ENCODE results near the gene PRKCB. TPM values are rescaled to one million over a fixed set of nuclear protein-coding genes. Genes with fewer than 3 reads are reported as not detected.

PRKCB gene
- polyA plus RNA-seq, 2 of the 4 experiments (the other 2 are of a cell fraction) = 0.09 to 0.22 TPM

DNA sequence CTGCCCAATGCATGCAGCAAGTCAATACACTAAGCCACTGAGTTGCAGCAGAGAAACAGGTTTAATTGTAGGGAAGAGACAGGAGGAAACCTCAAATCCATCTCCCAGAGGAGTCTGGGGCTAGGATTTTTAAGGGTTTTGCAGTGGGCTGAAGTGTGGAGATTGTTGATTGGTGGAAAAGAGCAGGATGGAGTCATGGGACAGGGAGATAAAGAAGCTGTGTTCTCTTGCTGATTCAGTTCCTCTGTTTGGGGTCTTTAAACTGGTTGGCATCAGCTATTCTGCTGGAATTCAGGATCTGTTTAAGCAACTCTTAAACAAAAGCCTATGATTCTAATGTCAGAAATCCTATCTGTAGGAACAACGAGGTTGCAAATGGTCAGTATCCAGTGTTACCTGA, 239.5 kb downstream of the PRKCB start:
- 0% methylated on average over 1 of the region's 1 CpG for WGBS (ENCODE audit: missing lambda C conversion rate)
- Histone ChIP-seq H3K9me3 (no peaks in the 10 kb centered on the region), H3K4me1 (no peaks in the 10 kb centered on the region), H3K27ac (no peak overlapping the region), H3K4me3 (no peak overlapping the region), H3K4me2 (no peak overlapping the region)
- CTCF ChIA-PET = no interaction called here
- TF ChIP-seq TFCP2L1 (CRISPR knock-in tag; IDR thresholded peaks at IDR 0.05) = no peak
- TF ChIP-seq ESRRA (IDR thresholded peaks at IDR 0.05; ENCODE audit: borderline replicate concordance, low read length) = no peak
- TF ChIP-seq RNF2 (IDR thresholded peaks at IDR 0.05; ENCODE audit: borderline replicate concordance, low read depth) = no peak
- no peak for TF ChIP-seq EHMT2 (IDR thresholded peaks at IDR 0.05; ENCODE audit: low read depth)
- TF ChIP-seq FOSB (CRISPR knock-in tag; IDR thresholded peaks at IDR 0.05) = no peak
- no peak for TF ChIP-seq CHD4 (IDR thresholded peaks at IDR 0.05; ENCODE audit: borderline replicate concordance)
- TF ChIP-seq FOSL2 (IDR thresholded peaks at IDR 0.05) = no peak
- TF ChIP-seq FOSL2 (CRISPR knock-in tag; IDR thresholded peaks at IDR 0.05) = no peak
- TF ChIP-seq, protein P1, sequence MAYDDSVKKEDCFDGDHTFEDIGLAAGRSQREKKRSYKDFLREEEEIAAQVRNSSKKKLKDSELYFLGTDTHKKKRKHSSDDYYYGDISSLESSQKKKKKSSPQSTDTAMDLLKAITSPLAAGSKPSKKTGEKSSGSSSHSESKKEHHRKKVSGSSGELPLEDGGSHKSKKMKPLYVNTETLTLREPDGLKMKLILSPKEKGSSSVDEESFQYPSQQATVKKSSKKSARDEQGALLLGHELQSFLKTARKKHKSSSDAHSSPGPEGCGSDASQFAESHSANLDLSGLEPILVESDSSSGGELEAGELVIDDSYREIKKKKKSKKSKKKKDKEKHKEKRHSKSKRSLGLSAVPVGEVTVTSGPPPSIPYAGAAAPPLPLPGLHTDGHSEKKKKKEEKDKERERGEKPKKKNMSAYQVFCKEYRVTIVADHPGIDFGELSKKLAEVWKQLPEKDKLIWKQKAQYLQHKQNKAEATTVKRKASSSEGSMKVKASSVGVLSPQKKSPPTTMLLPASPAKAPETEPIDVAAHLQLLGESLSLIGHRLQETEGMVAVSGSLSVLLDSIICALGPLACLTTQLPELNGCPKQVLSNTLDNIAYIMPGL (CRISPR knock-in tag; IDR thresholded peaks at IDR 0.05; ENCODE audit: borderline replicate concordance) = no peak
- TF ChIP-seq HDAC2 (IDR thresholded peaks at IDR 0.05) = no peak
- no peak for TF ChIP-seq KDM5A (IDR thresholded peaks at IDR 0.05)
- TF ChIP-seq, protein P2, sequence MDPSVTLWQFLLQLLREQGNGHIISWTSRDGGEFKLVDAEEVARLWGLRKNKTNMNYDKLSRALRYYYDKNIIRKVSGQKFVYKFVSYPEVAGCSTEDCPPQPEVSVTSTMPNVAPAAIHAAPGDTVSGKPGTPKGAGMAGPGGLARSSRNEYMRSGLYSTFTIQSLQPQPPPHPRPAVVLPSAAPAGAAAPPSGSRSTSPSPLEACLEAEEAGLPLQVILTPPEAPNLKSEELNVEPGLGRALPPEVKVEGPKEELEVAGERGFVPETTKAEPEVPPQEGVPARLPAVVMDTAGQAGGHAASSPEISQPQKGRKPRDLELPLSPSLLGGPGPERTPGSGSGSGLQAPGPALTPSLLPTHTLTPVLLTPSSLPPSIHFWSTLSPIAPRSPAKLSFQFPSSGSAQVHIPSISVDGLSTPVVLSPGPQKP (IDR thresholded peaks at IDR 0.05; ENCODE audit: low read depth, low read length) = no peak
- TF ChIP-seq MAFK (IDR thresholded peaks at IDR 0.05; ENCODE audit: partially characterized antibody) = no peak
- DNase-seq (ENCODE audit: low read depth in 1 of 2, low spot score in 1 of 2) (no peak), FAIRE-seq (no peak), ATAC-seq (no peak)
- POLR2A ChIA-PET = interaction anchor here (0.5 kb wide), 1 partner anchor 393 kb away, joined by 4 read pairs; no protein-coding TSS in a partner anchor

DNA sequence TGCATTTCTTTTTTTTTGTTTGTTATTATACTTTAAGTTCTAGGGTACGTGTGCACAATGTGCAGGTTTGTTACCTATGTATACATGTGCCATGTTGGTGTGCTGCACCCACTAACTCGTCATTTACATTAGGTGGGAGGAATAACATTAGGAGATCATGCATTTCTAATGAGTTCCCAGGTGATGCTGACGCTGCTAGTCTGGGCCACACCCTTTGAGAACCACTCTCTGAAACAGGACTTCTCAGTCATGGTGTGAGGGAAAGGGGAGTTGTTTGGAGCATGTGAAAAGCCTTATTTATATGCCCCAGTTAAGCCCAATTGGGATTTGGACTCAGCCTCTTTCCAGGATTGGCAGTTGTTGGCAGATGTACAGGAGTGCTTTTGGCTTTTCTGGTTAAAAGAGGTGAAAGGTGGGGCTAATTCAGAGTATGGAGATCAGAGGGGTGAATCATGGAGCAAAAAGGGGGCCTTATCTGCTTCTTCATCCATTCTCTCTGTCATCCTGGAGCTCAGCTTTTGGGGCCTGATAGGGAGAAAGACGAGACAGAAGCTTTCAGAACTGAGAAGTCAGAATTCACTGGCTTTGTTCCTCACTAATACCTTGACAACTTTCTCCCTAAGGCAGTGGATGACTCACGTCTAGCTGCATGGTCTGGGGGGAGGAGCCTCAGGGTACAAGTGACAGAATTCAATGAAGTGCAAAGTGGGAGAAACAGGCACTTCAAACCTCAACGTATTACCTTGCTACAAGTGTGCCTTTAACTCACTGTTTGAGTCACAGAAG, 240.3 kb downstream of the PRKCB start:
- FAIRE-seq (no peak), DNase-seq (ENCODE audit: low read depth in 1 of 2, low spot score in 1 of 2) (no peak), ATAC-seq (peak in 1 of 2 experiments; percentile 39; a peak in 2 of 6 replicates)
- CTCF ChIA-PET = interaction anchor here (0.6 kb wide), 1 partner anchor 113 kb away, joined by 3 read pairs; no protein-coding TSS in a partner anchor
- Histone ChIP-seq H3K4me3 (no peak overlapping the region), H3K4me2 (no peak overlapping the region), H3K9me3 (no peaks in the 10 kb centered on the region), H3K4me1 (no peaks in the 10 kb centered on the region), H3K27ac (no peak overlapping the region)
- WGBS (ENCODE audit: missing lambda C conversion rate) = 7% methylated on average over 6 of the region's 6 CpGs
- POLR2A ChIA-PET = no interaction called here
- TF ChIP-seq, protein P3, sequence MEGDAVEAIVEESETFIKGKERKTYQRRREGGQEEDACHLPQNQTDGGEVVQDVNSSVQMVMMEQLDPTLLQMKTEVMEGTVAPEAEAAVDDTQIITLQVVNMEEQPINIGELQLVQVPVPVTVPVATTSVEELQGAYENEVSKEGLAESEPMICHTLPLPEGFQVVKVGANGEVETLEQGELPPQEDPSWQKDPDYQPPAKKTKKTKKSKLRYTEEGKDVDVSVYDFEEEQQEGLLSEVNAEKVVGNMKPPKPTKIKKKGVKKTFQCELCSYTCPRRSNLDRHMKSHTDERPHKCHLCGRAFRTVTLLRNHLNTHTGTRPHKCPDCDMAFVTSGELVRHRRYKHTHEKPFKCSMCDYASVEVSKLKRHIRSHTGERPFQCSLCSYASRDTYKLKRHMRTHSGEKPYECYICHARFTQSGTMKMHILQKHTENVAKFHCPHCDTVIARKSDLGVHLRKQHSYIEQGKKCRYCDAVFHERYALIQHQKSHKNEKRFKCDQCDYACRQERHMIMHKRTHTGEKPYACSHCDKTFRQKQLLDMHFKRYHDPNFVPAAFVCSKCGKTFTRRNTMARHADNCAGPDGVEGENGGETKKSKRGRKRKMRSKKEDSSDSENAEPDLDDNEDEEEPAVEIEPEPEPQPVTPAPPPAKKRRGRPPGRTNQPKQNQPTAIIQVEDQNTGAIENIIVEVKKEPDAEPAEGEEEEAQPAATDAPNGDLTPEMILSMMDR (IDR thresholded peaks at IDR 0.05) = no peak
- no peak for TF ChIP-seq NPAS2 (CRISPR knock-in tag; IDR thresholded peaks at IDR 0.05; ENCODE audit: borderline replicate concordance)
- TF ChIP-seq CHD4 (IDR thresholded peaks at IDR 0.05; ENCODE audit: borderline replicate concordance) = no peak
- TF ChIP-seq MYC (IDR thresholded peaks at IDR 0.05; ENCODE audit: borderline replicate concordance, low read length) = no peak
- no peak for TF ChIP-seq POLR2AphosphoS2 (conservative IDR thresholded peaks at IDR 0.05; ENCODE audit: low read length)
- TF ChIP-seq TFCP2L1 (CRISPR knock-in tag; IDR thresholded peaks at IDR 0.05) = no peak
- TF ChIP-seq RFX5 (IDR thresholded peaks at IDR 0.05) = no peak
- no peak for TF ChIP-seq HOXA7 (CRISPR knock-in tag; IDR thresholded peaks at IDR 0.05)
- TF ChIP-seq TP53 (CRISPR knock-in tag; IDR thresholded peaks at IDR 0.05) = no peak
- no peak for TF ChIP-seq RCOR1 (IDR thresholded peaks at IDR 0.05; ENCODE audit: low read depth, low read length)
- TF ChIP-seq, protein P2 (IDR thresholded peaks at IDR 0.05; ENCODE audit: low read depth, low read length) = no peak
- no peak for TF ChIP-seq RAD21 (conservative IDR thresholded peaks at IDR 0.05 in 1 of 2, IDR thresholded peaks at IDR 0.05 in 1 of 2)
- TF ChIP-seq, protein P4, sequence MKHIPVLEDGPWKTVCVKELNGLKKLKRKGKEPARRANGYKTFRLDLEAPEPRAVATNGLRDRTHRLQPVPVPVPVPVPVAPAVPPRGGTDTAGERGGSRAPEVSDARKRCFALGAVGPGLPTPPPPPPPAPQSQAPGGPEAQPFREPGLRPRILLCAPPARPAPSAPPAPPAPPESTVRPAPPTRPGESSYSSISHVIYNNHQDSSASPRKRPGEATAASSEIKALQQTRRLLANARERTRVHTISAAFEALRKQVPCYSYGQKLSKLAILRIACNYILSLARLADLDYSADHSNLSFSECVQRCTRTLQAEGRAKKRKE (CRISPR knock-in tag; IDR thresholded peaks at IDR 0.05; ENCODE audit: low read depth) = no peak
- TF ChIP-seq, protein P5, sequence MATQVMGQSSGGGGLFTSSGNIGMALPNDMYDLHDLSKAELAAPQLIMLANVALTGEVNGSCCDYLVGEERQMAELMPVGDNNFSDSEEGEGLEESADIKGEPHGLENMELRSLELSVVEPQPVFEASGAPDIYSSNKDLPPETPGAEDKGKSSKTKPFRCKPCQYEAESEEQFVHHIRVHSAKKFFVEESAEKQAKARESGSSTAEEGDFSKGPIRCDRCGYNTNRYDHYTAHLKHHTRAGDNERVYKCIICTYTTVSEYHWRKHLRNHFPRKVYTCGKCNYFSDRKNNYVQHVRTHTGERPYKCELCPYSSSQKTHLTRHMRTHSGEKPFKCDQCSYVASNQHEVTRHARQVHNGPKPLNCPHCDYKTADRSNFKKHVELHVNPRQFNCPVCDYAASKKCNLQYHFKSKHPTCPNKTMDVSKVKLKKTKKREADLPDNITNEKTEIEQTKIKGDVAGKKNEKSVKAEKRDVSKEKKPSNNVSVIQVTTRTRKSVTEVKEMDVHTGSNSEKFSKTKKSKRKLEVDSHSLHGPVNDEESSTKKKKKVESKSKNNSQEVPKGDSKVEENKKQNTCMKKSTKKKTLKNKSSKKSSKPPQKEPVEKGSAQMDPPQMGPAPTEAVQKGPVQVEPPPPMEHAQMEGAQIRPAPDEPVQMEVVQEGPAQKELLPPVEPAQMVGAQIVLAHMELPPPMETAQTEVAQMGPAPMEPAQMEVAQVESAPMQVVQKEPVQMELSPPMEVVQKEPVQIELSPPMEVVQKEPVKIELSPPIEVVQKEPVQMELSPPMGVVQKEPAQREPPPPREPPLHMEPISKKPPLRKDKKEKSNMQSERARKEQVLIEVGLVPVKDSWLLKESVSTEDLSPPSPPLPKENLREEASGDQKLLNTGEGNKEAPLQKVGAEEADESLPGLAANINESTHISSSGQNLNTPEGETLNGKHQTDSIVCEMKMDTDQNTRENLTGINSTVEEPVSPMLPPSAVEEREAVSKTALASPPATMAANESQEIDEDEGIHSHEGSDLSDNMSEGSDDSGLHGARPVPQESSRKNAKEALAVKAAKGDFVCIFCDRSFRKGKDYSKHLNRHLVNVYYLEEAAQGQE (IDR thresholded peaks at IDR 0.05) = no peak
- TF ChIP-seq JUNB (IDR thresholded peaks at IDR 0.05) = no peak

Measured in A549 (cell line).